ENCODE measurements around the gene ANKRD23. TPM values are rescaled to one million over a fixed set of nuclear protein-coding genes. Genes with fewer than 3 reads are reported as not detected.

The ANKRD23 gene
- total and polyA plus RNA-seq, 2 experiments from 2014 or later: 1.8 to 4.4 TPM

GRCh38 chr2:96867756-96868554 is 24.1 kb upstream of the ANKRD23 start:
- Histone ChIP-seq H3K27me3 (no peaks in the 10 kb centered on the region), H3K36me3 (replicated peaks; ENCODE audit: insufficient read depth, low read depth) (no peaks in the 10 kb centered on the region), H3K27ac (peak overlapping the region; percentile 100)

GRCh38 chr2:96866986-96867755 is 23.4 kb upstream of the ANKRD23 start:
- 79% methylated on average over 22 of the region's 22 CpGs for WGBS (ENCODE audit: low lambda C conversion rate, missing lambda C conversion rate)
- Histone ChIP-seq H3K4me1 (ENCODE audit: insufficient read depth) (peaks cover 30% of the 10 kb centered on the region), H3K4me2 (peak overlapping the region; percentile 99), H3K4me3 (peak overlapping the region; percentile 100), H3K36me3 (replicated peaks; ENCODE audit: insufficient read depth, low read depth) (no peaks in the 10 kb centered on the region), H3K9me3 (ENCODE audit: low read depth) (no peaks in the 10 kb centered on the region), H3K9me2 (replicated peaks; ENCODE audit: insufficient read depth) (no peaks in the 10 kb centered on the region), H3K79me2 (peaks cover 57% of the 10 kb centered on the region), H4K20me1 (ENCODE audit: insufficient read depth, poor library complexity, severe bottlenecking) (peaks cover 43% of the 10 kb centered on the region), H2AFZ (no peak overlapping the region), H3K27me3 (no peaks in the 10 kb centered on the region), H3K27ac (peak overlapping the region; percentile 100)
- TF ChIP-seq EZH2phosphoT487 (IDR thresholded peaks at IDR 0.05; ENCODE audit: low read depth, severe bottlenecking, unreplicated experiment) (no peak), EZH2 (IDR thresholded peaks at IDR 0.05; ENCODE audit: borderline replicate concordance) (no peak), CTCF (IDR thresholded peaks at IDR 0.05; ENCODE audit: poor library complexity) (no peak)
- no peak for DNase-seq (ENCODE audit: low spot score)

More at GRCh38 chr2:96867756-96868554, 24.1 kb upstream of the ANKRD23 start:
- WGBS (ENCODE audit: low lambda C conversion rate, missing lambda C conversion rate): 10% methylated on average over 27 of the region's 27 CpGs
- H3K4me1 ChIP-seq (ENCODE audit: insufficient read depth): peaks cover 30% of the 10 kb centered on the region
- H4K20me1 ChIP-seq (ENCODE audit: insufficient read depth, poor library complexity, severe bottlenecking): peaks cover 43% of the 10 kb centered on the region
- no peaks in the 10 kb centered on the region for H3K9me2 ChIP-seq (replicated peaks; ENCODE audit: insufficient read depth)
- H3K4me2 ChIP-seq: peak overlapping the region; percentile 99
- no peaks in the 10 kb centered on the region for H3K9me3 ChIP-seq (ENCODE audit: low read depth)
- no peak overlapping the region for H2AFZ ChIP-seq
- peak overlapping the region; percentile 100 for H3K4me3 ChIP-seq
- TF ChIP-seq CTCF (IDR thresholded peaks at IDR 0.05; ENCODE audit: poor library complexity) (no peak), EZH2phosphoT487 (IDR thresholded peaks at IDR 0.05; ENCODE audit: low read depth, severe bottlenecking, unreplicated experiment) (no peak), EZH2 (IDR thresholded peaks at IDR 0.05; ENCODE audit: borderline replicate concordance) (no peak)
- DNase-seq (ENCODE audit: low spot score): no peak
- peaks cover 57% of the 10 kb centered on the region for H3K79me2 ChIP-seq

- WGBS (ENCODE audit: low lambda C conversion rate, missing lambda C conversion rate): 89% methylated on average over 8 of the region's 8 CpGs
- H3K27me3 ChIP-seq: no peaks in the 10 kb centered on the region
- no peak for DNase-seq (ENCODE audit: low spot score)
- TF ChIP-seq CTCF (IDR thresholded peaks at IDR 0.05; ENCODE audit: poor library complexity) (no peak), EZH2 (IDR thresholded peaks at IDR 0.05; ENCODE audit: borderline replicate concordance) (no peak), EZH2phosphoT487 (IDR thresholded peaks at IDR 0.05; ENCODE audit: low read depth, severe bottlenecking, unreplicated experiment) (no peak)
- peaks cover 44% of the 10 kb centered on the region for H4K20me1 ChIP-seq (ENCODE audit: insufficient read depth, poor library complexity, severe bottlenecking)
- no peaks in the 10 kb centered on the region for H3K36me3 ChIP-seq (replicated peaks; ENCODE audit: insufficient read depth, low read depth)
- H3K79me2 ChIP-seq: peaks cover 59% of the 10 kb centered on the region
- no peak overlapping the region for H3K27ac ChIP-seq
- H2AFZ ChIP-seq: no peak overlapping the region
- no peaks in the 10 kb centered on the region for H3K9me3 ChIP-seq (ENCODE audit: low read depth)
- H3K9me2 ChIP-seq (replicated peaks; ENCODE audit: insufficient read depth): no peaks in the 10 kb centered on the region
- H3K4me2 ChIP-seq: peak overlapping the region; percentile 99
- H3K4me3 ChIP-seq: no peak overlapping the region
- peaks cover 35% of the 10 kb centered on the region for H3K4me1 ChIP-seq (ENCODE audit: insufficient read depth)
These were observed 22.8 kb upstream of the ANKRD23 start for GRCh38 chr2:96866586-96866985.

All from hepatocyte (in vitro differentiated cells).